Fibroblast of mammary gland (primary cell): ENCODE measurements around the gene RYR2.

ENCODE experiments used
- DNase-seq: peaks from one replicate; pipeline ENCODE4 v3.0.0-alpha.2; 2010; ENCODE audit warnings: low read depth
- H3K4me3 ChIP-seq: 2 replicates; pipeline ENCODE4 v1.5.1; 2011; ENCODE audit warnings: low read depth, mild to moderate bottlenecking, low read length, moderate library complexity; ENCODE audit not compliant: control insufficient read depth
- CTCF ChIP-seq: conservative IDR thresholded peaks from 2 replicates; pipeline ENCODE4 v1.5.1; 2011; ENCODE audit warnings: low read depth, low read length, inconsistent platforms; ENCODE audit not compliant: control insufficient read depth, insufficient read depth

The RYR2 gene

GRCh38 chr1:237712082-237712481, 670.1 kb downstream of the RYR2 start:
- TF ChIP-seq CTCF, result no peak
- no peak for DNase-seq
- no peak overlapping the region for H3K4me3 ChIP-seq

GRCh38 chr1:237712586-237713157, 670.7 kb downstream of the RYR2 start:
- TF ChIP-seq CTCF, result no peak
- H3K4me3 ChIP-seq, result no peak overlapping the region
- no peak for DNase-seq

- H3K4me3 ChIP-seq, result no peak overlapping the region
- no peak for TF ChIP-seq CTCF
- DNase-seq, result no peak
Observed at GRCh38 chr1:237713916-237714315, 671.9 kb downstream of the RYR2 start.

DNA sequence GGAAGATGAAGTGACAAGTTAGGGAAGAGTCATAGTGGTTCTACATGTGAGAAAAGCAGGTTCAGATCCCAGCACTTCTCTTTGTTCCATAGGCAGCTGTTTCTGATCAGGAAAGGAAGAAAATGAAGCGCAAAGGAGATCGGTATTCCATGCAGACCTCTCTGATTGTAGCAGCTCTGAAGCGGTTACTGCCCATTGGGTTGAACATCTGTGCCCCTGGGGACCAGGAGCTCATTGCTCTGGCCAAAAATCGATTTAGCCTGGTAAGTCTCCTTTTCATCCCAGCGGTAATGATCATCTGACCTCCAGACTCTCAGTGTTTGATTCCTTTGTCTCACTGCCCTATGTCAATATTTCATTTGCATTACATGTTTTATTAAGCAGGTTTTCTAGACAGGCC, 675.1 kb downstream of the RYR2 start:
- no peak for TF ChIP-seq CTCF
- DNase-seq, result no peak
- H3K4me3 ChIP-seq, result no peak overlapping the region

DNA sequence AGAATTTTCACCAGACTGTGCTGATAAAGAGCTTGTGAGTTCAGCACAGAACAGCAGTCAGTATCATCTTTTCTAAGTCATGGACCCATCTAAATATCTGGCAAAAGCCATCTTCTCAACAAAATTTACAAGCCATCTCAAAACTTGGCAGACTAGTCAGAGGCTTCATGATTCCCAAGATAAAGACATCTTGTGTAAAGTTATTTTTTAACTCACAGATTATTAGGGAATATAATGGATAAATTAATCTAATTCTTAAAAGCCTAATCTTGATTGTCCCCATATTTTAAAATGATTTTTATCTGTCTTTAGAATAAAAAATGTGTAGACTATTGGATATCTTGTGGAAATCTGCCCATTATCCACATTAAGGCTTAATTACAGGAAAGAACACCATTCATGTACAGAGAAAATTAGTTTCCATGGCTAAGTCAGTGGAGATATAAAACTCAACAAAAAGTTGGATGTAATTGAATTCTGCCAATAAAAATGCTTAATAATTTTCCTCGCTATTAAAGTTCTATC, 688.9 kb downstream of the RYR2 start:
- H3K4me3 ChIP-seq, result no peak overlapping the region
- no peak for TF ChIP-seq CTCF
- DNase-seq, result no peak

DNA sequence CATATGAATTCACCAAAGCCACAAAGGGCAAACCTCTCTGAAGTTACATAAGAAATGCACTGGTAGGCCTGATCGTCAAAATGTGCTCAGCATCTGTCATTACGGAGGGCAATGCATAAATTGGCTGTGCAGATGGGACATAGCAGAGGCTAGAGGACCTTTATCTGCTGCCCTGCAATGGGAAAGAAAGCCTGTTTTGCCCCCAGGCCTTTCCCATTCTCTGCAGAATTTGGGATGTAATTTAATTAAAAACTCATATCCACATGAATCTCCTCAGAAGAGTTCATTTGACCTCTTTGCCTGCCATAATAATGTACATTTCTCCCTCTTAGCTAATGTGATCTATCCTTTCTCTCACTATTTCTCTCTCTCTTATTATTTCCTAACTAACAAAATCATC, 690.7 kb downstream of the RYR2 start:
- DNase-seq, result no peak
- H3K4me3 ChIP-seq, result no peak overlapping the region
- no peak for TF ChIP-seq CTCF

DNA sequence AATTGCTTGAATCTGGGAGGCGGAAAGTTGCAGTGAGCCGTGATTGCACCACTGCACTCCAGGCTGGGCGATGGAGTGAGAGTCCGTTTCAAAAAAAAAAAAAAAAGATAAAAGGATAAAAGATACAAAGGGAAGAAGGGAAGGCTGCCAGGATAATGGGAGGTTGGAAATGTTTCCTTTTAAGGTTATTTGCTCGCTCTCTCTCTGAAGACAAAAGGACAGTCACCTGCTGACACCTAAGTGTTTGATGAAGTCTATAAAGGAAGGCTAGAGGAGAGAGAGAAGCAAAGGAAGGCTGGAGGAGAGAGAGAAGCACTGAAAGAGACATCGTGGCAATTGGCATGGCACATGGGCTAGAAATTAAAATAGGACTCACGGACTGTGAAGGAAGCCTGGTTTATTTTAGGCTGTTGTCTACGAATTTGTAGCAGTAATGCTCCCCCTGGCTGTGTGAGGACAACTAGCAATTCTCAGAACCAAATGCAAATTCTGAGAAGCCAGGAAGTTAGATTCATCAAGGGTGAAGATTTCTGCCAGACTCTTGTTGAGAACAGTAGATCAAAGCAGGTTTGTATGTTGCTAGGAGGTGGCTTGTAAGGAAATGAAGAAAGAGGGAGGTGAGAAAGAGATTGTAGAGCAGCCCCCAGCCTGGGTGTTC, 694.5 kb downstream of the RYR2 start:
- TF ChIP-seq CTCF, result peak; percentile 5

More for the DNA sequence above, 694.5 kb downstream of the RYR2 start:
- H3K4me3 ChIP-seq, result no peak overlapping the region
- no peak for DNase-seq
